Measurements from ENCODE around the gene VWCE. TPM values are rescaled to one million over a fixed set of nuclear protein-coding genes. Genes with fewer than 3 reads are reported as not detected.

VWCE gene
- 0.51 TPM for total RNA-seq (2021; ENCODE audit: unreplicated experiment)
- polyA plus RNA-seq (2012; ENCODE audit: insufficient read length) = 0.16 TPM
- Bru-seq, nascent RNA = percentile 30 among the genes with signal in this experiment
- BruChase-seq, experiment 1, labeled RNA remaining after a 2-hour chase = percentile 40 among the genes with signal in this experiment
- BruChase-seq, experiment 2, labeled RNA remaining after a 6-hour chase = percentile 35 among the genes with signal in this experiment
- long read RNA-seq = 0 reads

DNA sequence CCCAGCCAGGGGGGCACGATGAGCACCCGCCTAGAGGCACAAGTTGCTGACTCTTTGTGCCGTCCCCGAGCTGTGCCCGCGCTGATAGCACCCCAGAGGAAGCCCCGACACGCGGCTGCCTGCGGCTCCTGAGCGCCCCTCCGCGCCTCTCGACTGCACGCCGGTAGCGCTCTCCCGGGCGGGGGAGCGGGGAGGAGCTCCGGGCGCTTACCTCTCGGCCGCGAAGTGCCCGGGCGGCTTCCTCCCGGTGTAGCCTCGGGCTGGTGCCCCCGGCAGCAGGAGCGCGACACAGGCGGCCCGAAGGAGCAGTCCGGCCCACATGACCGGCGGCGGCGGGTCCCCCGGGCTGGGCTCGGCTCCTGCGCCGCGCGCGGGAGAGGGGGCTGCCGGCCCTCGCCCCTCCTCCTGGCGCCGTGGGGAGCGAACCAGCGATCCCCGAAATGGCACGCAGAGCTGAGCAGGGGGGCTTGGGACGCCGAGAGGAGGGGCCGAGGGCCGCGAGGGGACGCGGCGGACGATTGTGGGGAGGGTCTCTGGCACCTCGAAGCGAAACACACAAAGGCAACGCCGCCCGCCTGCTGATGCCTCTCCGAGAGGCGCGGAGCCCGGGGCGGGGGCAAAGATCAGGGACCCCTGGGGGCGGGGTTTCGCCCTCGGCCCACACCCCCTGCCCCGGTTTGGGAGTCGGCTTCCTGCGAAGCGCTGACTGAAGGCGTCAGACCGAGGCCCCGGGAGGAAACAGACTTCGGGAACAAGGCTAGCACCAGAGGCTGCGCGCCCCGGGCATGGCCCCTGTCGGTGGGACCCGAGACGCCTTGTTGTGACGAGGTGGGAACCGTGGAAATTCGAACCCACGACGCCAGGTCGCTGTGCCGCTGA, at the start of gene VWCE:
TSS of gene VWCE (minus strand) at position 600 of the 879 bp plus-strand sequence. CDS start at position 321, 279 bp downstream.
- ATAC-seq = peak; percentile 82
- in situ Hi-C loops (cut with HindIII; ENCODE audit: low pct_unique_long_range_greater_than_20kb, low sequenced_read_pairs) = no loop called here
- POLR2A ChIA-PET = interaction anchor here (0.5 to 0.6 kb wide), 2 partner anchors 128 to 1724 kb away, joined by 9 to 13 read pairs; no protein-coding TSS in a partner anchor
- CTCF ChIA-PET = no interaction called here
- H3K4me1 ChIP-seq (ENCODE audit: control insufficient read depth, insufficient read depth, low read length) = no peaks in the 10 kb centered on the region
- peaks cover 5% of the 10 kb centered on the region; the same call in 1 of the 2 replicates for H3K36me3 ChIP-seq (ENCODE audit: control insufficient read depth, insufficient read depth, low read length)
- no peaks in the 10 kb centered on the region for H3K27me3 ChIP-seq (ENCODE audit: control insufficient read depth, insufficient read depth, low read length)
- H3K4me3 ChIP-seq (ENCODE audit: low read depth in 2 of 2, low read length in 2 of 2) = peak within 1 kb of the TSS; percentile 48 to 62
- BruUV-seq (replicated peaks) = no TSS peak
- H3K27ac ChIP-seq (ENCODE audit: low read length) = no peak within 1 kb of the TSS
- intact Hi-C loops (cut with micrococcal nuclease; ENCODE audit: unreplicated experiment) = no loop called here
- no peak for TF ChIP-seq SIN3A (IDR thresholded peaks at IDR 0.05; ENCODE audit: borderline replicate concordance, insufficient read depth, low read depth, low read length)
- TF ChIP-seq, protein P1, sequence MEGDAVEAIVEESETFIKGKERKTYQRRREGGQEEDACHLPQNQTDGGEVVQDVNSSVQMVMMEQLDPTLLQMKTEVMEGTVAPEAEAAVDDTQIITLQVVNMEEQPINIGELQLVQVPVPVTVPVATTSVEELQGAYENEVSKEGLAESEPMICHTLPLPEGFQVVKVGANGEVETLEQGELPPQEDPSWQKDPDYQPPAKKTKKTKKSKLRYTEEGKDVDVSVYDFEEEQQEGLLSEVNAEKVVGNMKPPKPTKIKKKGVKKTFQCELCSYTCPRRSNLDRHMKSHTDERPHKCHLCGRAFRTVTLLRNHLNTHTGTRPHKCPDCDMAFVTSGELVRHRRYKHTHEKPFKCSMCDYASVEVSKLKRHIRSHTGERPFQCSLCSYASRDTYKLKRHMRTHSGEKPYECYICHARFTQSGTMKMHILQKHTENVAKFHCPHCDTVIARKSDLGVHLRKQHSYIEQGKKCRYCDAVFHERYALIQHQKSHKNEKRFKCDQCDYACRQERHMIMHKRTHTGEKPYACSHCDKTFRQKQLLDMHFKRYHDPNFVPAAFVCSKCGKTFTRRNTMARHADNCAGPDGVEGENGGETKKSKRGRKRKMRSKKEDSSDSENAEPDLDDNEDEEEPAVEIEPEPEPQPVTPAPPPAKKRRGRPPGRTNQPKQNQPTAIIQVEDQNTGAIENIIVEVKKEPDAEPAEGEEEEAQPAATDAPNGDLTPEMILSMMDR (IDR thresholded peaks at IDR 0.05) = peak; percentile 71; the same call in 1 of the 2 replicates
- DNase-seq (ENCODE audit: low read depth, low spot score) = no peak
- no peaks in the 10 kb centered on the region for H3K9me3 ChIP-seq (ENCODE audit: control insufficient read depth, insufficient read depth, low read depth, low read length)

- no peak overlapping the region for H3K27ac ChIP-seq (ENCODE audit: low read length)
- no peaks in the 10 kb centered on the region for H3K9me3 ChIP-seq (ENCODE audit: control insufficient read depth, insufficient read depth, low read depth, low read length)
- intact Hi-C loops (cut with micrococcal nuclease; ENCODE audit: unreplicated experiment) = no loop called here
- POLR2A ChIA-PET = no interaction called here
- in situ Hi-C loops (cut with HindIII; ENCODE audit: low pct_unique_long_range_greater_than_20kb, low sequenced_read_pairs) = no loop called here
- TF ChIP-seq, protein P1 (IDR thresholded peaks at IDR 0.05) = no peak
- TF ChIP-seq TCF7L2 (IDR thresholded peaks at IDR 0.05; ENCODE audit: low read depth, low read length) (no peak), POLR2AphosphoS5 (IDR thresholded peaks at IDR 0.05; ENCODE audit: low read depth, low read length) (no peak), SIN3A (IDR thresholded peaks at IDR 0.05; ENCODE audit: borderline replicate concordance, insufficient read depth, low read depth, low read length) (no peak)
- TF ChIP-seq, protein P2, sequence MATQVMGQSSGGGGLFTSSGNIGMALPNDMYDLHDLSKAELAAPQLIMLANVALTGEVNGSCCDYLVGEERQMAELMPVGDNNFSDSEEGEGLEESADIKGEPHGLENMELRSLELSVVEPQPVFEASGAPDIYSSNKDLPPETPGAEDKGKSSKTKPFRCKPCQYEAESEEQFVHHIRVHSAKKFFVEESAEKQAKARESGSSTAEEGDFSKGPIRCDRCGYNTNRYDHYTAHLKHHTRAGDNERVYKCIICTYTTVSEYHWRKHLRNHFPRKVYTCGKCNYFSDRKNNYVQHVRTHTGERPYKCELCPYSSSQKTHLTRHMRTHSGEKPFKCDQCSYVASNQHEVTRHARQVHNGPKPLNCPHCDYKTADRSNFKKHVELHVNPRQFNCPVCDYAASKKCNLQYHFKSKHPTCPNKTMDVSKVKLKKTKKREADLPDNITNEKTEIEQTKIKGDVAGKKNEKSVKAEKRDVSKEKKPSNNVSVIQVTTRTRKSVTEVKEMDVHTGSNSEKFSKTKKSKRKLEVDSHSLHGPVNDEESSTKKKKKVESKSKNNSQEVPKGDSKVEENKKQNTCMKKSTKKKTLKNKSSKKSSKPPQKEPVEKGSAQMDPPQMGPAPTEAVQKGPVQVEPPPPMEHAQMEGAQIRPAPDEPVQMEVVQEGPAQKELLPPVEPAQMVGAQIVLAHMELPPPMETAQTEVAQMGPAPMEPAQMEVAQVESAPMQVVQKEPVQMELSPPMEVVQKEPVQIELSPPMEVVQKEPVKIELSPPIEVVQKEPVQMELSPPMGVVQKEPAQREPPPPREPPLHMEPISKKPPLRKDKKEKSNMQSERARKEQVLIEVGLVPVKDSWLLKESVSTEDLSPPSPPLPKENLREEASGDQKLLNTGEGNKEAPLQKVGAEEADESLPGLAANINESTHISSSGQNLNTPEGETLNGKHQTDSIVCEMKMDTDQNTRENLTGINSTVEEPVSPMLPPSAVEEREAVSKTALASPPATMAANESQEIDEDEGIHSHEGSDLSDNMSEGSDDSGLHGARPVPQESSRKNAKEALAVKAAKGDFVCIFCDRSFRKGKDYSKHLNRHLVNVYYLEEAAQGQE (IDR thresholded peaks at IDR 0.05; ENCODE audit: insufficient read depth in 1 of 2, low read depth in 2 of 2, low read length in 1 of 2) = no peak
- BruUV-seq (replicated peaks) = no TSS peak
- DNase-seq (ENCODE audit: low read depth, low spot score) = no peak
- no peak for ATAC-seq
- H3K36me3 ChIP-seq (ENCODE audit: control insufficient read depth, insufficient read depth, low read length) = no peaks in the 10 kb centered on the region
- no peak overlapping the region for H3K4me3 ChIP-seq (ENCODE audit: low read depth in 2 of 2, low read length in 2 of 2)
- CTCF ChIA-PET = no interaction called here
- H3K27me3 ChIP-seq (ENCODE audit: control insufficient read depth, insufficient read depth, low read length) = no peaks in the 10 kb centered on the region
- H3K4me1 ChIP-seq (ENCODE audit: control insufficient read depth, insufficient read depth, low read length) = no peaks in the 10 kb centered on the region; the same call in 1 of the 2 replicates
Measured at GRCh38 chr11:61343792-61344745, 49.0 kb upstream of the VWCE start.
